Amygdala (tissue), 56 donors: Measurements from ENCODE around the gene TARBP1.
"Not testable (repeated sequence)": the region's sequence is repeated elsewhere in the genome, so short reads cannot be mapped to it uniquely, and the experiment has no call there.

Source experiments
- DNase-seq, 56 donors: peaks; one replicate each; lab custom pipeline; 2025; lab: John Stamatoyannopoulos, UW

TARBP1 gene

DNA sequence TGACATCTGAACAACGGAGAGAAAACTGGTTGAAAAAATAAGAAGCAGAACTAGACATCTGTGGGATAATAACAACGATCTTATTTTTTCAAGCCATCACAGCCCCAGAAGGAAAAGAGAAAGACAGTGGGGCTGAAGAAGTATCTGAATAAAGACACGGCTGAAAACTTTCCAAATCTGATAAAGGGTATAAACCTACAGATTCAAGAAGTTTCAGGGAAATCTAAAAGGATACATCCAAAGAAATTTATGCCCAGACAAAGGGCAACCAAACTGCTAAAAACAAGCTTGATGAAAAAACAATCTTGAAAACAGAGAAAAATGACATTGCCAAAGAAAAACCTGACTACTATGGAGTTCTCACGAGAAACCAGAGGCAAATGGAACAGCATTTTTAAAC, 40.4 kb downstream of the TARBP1 start:
- no peak for DNase-seq

DNA sequence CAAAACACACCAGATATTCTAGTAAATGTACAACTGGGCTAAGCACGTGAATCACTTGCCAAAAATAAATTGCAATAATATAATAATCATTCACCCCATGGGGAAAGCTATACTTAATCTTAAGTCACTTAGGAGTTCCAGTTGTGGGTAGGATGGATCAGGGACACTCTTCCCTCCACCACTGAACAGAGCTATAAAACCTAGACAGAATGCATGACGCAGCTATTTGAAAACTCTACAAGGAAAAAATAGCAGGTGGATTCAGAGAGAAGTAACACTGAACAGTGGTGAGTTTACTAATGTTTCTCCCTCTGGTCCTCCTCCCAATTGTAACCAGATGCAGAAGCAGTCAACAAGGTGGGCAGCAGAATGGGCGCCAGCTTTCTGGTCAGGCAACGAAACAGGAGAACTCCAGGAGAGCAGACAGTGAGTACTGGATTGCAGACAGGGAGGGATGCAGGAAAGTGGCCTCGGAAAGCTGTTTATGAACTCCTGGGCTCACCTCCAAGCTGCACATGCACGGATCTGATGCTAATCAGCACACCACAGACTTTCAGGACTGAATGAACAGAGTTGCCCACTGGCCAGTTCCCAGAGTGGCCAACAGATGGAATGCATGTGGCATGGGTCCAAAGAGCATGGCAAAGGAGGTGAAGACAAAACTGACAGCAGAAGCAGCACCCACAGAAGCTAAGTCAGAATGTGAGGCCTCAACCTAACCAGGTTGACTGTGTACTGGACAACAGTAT, 41.4 kb downstream of the TARBP1 start:
- peak in 2 of 56 donors; percentile 0 to 21 for DNase-seq

DNA sequence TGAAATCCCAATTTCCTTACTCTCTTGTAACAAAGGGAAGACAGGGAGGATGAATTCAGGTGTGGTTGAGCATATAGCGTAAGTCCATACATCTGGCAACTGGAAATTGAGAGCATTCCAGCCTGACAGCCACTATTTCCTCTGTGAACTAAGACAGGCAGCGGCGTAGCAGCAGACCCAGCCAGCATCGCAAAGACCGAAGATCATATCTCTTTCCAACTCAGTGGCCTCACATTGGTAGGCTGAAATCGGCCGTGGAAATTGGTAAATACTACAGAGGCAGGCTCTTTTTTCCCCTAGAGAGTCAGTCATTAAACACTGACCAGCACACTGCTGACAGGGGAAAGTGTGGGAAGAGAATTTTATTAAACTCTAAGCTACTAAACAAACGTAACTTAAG, 43.4 kb downstream of the TARBP1 start:
- DNase-seq = no peak

DNA sequence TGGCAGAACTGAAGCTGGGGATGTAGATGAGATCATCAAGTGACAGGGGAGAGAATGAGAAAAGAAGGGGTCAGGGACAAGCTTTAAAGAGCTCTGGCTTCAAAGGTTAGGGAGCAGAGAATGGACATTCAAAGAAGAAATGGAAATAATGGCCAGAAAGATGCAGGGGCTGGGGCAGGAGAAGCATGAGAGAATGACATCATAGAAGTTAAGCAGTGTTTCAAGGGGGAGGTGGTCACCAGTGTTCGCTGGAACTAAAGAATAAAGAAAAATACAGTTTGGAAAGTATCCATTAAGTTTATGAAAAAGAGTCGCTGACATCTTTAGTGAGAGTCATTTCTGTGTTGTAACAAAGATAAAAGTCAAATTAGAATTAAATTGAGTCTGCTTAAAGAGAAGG, 44.3 kb downstream of the TARBP1 start:
- no peak for DNase-seq

DNA sequence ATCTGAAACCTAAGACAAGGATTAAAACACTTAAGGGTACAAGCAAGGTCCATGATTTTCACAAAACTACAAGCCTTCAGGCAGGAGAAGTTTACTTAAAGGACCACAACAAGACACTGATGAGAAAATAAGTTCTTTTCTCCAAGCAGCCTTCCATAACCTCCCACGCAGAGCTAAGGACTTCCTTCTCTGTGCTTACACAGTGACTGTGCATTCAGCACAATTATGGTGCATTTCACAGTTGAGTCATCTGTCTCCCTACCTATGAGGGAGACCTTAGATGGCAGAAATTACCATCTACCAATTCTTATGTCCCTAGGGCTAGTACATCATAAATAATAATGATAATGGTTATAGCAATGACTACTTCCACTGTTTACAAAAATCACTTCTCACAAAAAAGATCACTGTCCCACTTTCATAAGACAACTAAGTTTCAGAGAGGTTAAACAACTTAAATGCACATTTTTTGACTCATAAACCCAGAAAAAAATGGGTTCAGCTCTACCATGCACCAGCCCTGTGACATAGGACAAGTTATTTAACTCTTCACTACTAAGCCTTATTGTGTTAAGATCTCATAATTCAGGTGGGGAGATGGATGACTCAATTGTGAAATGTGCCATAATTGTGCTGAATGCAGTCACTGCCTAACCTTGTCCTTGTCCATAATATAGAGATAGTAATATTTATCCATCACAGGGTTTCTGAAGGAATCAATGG, 45.3 kb downstream of the TARBP1 start:
- DNase-seq = no peak

DNA sequence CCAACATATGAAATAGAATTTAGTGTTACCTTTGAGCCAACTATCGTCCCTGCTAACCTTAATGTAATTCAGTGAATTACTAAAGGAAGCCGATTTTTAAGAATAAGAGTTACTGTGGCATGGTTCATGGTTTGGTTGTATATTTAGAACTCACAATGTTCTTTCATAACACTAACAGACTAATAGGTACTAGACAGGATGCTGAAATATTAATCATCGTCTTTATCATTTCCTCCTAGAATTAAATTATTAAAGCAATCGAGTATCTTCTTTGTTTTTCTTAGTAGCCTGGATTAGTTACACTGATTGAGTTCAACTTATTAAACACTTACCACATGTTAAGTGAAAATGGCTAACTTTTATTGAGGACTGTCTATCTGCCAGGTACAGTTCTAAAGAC, 47.7 kb downstream of the TARBP1 start:
- no peak for DNase-seq

DNA sequence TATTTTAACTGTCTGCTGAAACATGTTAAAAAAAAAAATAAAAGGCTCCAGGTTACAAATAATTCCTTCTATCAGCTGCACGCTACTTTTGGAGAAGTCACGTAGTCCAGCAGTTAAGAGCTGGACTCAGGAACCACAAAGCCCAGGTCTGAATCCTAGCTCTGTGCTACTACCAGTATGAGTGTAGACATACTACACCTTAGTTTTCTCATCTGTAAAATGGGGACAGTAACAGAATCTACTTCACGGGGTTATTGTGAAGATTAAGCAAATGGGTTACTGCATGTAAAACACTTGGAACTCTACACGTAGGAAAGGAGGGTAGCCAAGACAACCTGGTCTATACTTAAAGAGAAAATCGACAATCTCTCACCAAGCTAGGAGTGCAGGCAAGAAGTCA, 48.3 kb downstream of the TARBP1 start:
- no peak for DNase-seq

DNA sequence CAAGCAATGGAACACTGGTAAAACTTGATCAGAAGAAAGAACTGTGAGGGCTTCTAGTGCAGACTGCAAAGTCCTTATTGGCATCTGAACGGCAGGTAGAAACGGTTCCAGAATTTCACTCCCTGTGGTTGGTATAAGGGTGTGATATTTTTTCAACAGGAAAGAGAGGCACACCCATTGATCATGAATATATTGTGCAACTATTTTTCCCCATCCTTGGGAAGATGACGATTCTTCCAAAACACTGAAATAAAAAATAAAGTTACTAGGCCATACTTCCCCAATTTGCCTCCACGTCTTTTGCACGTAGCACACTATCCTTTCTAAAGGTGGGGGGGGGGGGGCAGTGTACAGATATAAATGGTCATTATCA, 49.6 kb downstream of the TARBP1 start:
- no peak for DNase-seq

DNA sequence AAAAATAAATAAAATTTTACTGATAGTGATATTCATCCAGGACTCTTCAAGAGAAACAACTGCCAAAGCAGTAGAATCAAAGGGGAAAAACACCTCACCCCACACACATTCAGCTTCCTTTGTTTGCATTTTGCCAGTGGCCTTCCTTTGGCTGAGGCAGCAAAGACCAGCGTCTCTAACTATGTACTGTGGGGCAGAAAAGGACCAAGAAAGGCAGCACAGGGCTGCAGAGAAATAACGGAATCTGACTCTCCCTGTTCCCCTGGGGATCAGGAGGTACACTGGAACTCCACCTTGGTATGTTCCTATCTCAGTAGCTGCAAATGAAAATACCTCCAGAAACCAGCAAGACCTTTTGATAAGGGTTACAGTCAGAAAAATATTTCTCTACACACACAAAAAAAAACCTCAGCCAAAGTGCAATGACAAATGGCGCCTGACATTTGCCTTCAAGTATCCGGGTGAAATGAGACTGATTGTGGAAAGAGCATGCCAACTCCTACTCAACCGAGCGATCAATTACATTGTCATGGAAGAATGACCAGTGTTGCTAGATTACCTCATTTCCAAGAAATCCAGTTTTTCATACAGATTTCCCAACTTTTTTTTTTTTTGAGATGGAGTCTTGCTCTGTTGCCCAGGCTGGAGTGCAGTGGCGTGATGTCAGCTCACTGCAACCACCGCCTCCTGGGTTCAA, 50.9 kb downstream of the TARBP1 start:
- DNase-seq = no peak

DNA sequence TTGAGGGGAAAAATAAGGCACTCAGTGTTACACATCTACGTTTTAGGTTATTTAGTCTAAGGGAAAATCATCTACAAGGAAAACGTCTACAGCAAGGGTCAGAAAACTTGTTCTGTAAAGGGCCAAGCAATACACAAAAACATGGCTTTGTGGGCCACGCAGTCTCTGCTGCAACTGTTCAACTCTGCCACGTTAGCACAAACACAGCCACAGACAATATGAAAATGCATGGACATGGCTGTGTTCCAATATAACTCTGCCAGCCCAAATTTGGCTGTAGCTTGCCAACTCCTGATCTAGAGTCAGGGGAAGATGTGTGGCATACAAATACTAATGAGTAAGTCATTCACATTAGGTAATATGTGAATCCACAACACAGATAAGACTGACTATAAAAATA, 65.0 kb downstream of the TARBP1 start:
- DNase-seq = peak in 1 of 56 donors; percentile 15

DNA sequence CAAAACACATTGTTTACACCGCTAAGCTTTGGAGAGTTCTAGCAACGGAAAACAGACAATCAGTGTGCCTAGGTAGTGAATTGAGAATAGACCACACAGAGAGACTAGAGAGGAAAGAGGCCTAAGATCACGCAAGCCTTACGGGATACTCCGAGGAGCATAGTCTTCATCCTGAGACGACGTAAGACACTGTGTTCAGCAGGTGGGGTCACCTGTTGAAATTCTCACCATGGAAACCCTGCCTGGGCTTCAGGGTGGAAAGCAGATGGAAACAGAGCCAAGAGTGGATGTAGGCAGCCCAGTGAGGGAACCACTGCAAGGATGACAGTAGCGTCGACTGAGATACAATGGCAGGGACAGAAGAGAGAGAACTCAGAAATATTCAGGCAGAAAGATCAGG, 65.5 kb downstream of the TARBP1 start:
- DNase-seq = no peak

DNA sequence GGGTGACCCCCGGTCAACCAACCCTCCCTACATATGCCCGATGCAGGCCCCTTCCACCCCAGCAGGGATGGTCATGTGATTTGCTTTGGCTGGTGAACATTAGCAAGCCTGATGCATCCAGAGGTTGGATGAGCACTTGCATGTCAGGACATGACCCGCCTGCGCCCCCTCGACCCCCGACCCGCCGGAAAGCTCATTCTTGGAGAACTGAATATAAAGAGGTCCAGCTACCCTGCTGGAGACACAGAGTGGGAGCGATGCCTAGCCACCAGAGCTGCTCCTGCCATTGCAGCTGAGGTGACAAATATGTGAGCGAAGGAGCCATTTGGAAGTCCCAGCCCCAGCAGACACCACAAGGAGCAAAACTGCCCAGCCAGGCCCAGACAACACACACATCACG, 66.1 kb downstream of the TARBP1 start:
- no peak for DNase-seq

DNA sequence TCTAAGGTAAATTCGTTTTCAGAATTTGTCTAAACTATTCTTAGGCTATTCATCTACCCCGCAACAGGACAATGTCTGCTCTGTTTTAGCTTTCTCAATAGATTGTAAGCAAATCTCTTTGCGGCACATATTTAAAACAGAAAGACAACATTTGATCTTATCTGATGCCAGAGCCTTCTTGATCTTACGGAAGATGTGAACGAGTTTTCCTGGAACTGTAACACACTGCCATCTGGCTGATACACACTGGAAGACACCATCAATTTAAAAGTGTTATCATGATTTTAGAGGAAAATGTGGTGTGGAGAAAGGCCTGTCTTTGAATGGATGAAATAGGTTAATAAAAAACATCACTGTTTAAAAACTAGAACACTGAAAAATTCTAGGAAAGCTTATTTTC, 69.7 kb downstream of the TARBP1 start:
- no peak for DNase-seq

DNA sequence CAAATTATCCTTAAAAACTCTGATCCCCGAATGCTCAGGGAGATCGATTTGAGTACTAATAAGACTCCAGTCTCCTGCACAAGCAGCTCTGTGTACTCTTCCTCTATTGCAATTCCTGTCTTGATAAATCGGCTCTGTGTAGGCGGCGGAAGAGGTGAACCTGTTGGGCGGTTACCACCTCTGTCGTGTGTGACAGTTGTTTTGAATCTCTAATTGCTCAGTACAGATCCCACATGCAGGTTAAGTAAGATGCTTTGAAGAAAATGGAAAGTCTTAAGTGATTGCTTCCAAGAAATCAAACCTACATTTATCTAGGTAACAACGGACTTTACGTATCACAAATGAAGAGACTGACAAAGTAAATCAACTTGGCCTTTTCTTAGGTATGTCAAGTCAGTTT, 70.2 kb downstream of the TARBP1 start:
- no peak for DNase-seq

DNA sequence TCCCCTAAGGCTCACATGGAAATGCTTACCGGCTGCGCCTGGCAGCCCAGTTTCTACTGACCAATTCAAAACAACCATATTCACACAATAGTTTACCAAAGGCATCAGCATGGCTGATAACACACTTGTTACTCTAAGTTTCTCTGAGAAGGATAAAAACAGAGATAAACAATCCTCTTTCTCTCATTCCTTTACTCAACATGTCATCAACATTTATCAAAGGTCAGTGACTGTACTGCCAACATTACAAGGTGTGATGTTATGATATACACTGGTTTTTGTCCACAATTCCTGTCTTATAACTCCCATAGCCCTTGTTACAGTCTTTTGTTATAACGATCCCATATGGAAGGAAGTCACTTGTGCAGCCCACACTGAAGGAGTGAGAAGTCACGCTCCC, 72.1 kb downstream of the TARBP1 start:
- DNase-seq = no peak

DNA sequence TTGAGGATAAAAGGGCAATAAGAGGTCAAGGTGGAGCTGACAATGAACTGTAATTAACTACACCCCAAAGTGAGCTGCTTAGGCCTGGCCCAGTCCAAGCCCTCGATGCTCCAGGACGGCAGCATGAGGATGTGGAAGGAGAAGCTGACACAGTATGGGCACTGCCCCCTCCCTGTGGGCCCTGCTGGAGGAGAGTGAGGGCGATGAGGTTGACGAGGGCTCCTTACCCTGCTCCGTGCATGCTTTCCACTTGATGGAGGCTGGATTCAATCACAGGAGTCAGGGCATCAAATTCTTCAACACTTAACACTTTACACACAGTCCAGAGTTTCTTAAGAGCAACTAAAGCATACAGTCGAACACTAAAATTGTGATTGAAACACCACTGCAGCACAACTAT, 73.3 kb downstream of the TARBP1 start:
- DNase-seq = no peak

DNA sequence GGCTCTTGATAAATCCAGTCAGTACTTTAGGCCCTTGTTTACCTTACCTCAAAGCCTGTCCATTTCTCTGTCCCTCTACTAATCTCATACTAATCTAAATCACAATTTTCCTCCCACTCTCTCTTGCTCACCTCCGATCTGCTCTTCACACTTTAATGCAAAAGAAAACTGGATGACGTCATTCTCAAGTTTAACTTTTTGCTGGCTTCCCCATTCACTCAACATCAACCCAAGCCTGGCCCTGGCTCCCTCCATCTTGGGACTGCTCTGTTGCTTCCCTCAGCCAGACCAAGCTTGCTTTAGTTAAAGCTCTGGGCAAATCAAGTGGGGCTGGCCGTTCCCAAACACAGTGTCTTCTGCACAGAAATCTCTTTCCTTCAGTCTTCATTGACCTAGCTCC, 76.0 kb downstream of the TARBP1 start:
- no peak for DNase-seq

DNA sequence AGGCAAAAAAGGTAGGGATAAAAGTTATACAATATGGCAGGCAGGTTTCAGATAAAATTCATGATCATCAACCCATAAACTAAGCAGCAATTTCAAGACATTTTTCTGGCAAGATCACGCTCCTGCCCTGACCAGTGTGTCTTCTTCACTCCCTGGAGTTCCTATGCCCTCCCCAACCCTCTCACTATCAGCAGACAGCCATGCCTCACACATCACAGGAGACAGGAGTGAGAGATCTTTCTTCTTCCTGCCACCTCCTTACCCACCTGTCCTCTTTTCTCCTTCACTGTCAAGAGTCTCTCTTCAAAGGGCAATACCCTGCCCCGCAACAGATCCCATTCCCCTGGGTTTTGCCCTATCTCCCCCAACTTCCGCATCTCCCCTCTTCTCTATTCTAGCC, 77.3 kb downstream of the TARBP1 start:
- no peak for DNase-seq

DNA sequence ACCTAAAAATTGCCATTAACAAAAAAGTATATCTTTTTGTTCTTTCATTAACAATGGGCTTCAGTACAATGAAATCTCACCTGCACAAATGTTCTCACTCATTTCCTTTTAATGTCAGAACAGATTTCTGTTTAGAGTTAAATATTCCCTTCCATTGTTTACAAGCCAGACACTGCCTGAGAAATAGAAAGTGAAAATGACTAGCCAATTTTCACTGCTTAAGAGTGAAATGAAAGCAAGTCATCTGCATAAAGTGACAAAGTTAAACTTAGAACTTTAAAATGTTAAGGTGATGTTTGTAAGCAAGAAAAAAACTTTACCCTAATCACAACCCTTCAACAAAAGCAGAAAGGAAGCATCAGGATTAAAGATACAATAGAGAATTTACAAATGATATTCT, 78.2 kb downstream of the TARBP1 start:
- no peak for DNase-seq

DNA sequence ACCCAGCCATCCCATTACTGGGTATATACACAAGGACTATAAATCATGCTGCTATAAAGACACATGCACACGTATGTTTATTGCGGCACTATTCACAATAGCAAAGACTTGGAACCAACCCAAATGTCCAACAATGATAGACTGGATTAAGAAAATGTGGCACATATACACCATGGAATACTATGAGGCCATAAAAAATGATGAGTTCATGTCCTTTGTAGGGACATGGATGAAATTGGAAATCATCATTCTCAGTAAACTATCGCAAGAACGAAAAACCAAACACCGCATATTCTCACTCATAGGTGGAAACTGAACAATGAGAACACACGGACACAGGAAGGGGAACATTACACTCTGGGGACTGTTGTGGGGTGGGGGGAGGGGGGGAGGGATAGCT, 79.5 kb downstream of the TARBP1 start:
- DNase-seq = not testable (repeated sequence)

DNA sequence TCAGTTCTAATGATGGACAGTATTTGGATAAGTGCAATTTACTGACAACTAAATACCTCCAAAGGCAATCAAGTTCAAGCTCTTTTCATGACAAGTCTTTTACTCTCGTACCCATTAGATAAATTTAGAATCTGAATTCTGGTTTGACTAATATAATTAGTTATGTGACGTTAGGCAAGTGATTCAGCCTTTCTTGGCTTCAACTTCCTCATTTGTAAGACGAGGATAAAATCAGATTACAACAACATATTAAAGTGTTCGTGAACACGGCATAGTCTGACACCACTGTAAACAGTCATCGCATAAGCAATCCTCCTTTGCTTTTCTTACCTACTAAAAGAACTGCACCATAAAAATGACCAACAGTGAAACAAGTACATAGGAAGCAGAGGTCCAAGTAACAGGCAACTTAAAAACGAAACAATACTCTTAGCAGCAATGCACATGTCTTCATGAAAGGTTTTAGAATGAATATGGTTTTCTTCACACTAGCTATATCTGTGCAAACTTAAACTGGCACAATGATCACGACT, 80.1 kb downstream of the TARBP1 start:
- no peak for DNase-seq

DNA sequence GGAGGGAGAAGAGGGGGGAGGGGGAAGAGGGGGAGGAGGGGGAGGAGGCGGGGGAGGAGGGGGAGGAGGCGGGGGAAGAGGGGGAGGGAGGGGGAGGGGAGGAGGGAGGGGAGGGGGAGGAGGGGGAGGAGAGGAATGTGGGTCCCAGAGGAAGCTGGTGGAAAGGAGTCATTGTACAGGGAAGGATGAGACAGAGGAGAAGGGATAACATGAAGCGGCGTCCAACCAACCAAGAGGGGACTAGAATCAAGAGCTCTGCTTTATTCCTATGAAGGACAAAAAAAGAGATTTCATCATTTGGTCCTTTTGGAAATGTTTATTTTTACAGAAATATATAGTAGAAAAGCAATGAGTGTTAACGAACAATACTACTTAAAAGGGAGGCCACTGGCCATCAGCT, 81.2 kb downstream of the TARBP1 start:
- DNase-seq = no peak
